Uterus (tissue), 4 donors: ENCODE data around the gene CHST1. TPM values are rescaled to one million over a fixed set of nuclear protein-coding genes. Genes with fewer than 3 reads are reported as not detected.

Experiments used
- DNase-seq, 2 donors: peaks; one replicate each; pipeline ENCODE4 v3.0.0-alpha.2; 2019 to 2020
- H3K27ac ChIP-seq, 2 donors: fragments of 200-600 bp; sonication (generic); 1 replicate in 1 of 2; 2 replicates in 1 of 2; pipeline ENCODE4 v1.5.1; 2016 to 2018
- H3K27me3 ChIP-seq, 2 donors: fragments of 200-600 bp; sonication (generic); one replicate each; pipeline ENCODE4 v1.5.1; 2018 to 2019; ENCODE audit warnings: control low read depth in 1 of 2
- H3K36me3 ChIP-seq, 2 donors: fragments of 200-600 bp; sonication (generic); one replicate each; pipeline ENCODE4 v1.5.1; 2019; ENCODE audit warnings: control low read depth in 1 of 2
- H3K4me1 ChIP-seq, 2 donors: fragments of 200-600 bp; sonication (generic); one replicate each; pipeline ENCODE4 v1.5.1; 2018 to 2019; ENCODE audit warnings: control low read depth in 1 of 2
- H3K4me3 ChIP-seq, 2 donors: fragments of 200-600 bp; sonication (generic); 1 replicate in 1 of 2; 2 replicates in 1 of 2; pipeline ENCODE4 v1.5.1; 2018 to 2019; ENCODE audit warnings: mild to moderate bottlenecking in 1 of 2
- H3K9me3 ChIP-seq, 2 donors: fragments of 200-600 bp; sonication (generic); one replicate each; pipeline ENCODE4 v1.5.1; 2019; ENCODE audit warnings: control low read depth in 1 of 2
- CTCF ChIP-seq, 4 experiments: fragments of 200-600 bp in 2 of 4; fragments of 450-650 bp in 2 of 4; sonication (generic) in 2 of 4; IDR thresholded peaks; one replicate each; pipeline ENCODE4 v1.5.1; 2016 to 2019; ENCODE audit warnings: antibody characterized with exemption in 4 of 4, mild to moderate bottlenecking in 2 of 4, moderate library complexity in 1 of 4
- POLR2A ChIP-seq, 2 donors: fragments of 450-650 bp; IDR thresholded peaks; one replicate each; pipeline ENCODE4 v1.6.1; 2016; ENCODE audit warnings: antibody characterized with exemption in 2 of 2, mild to moderate bottlenecking in 1 of 2, moderate library complexity in 1 of 2
- intact Hi-C: fragments of 100-400 bp; cut with DNase I; formaldehyde crosslinking; loops from one replicate; pipeline ENCODE4 v1.15.1; 2023; ENCODE audit warnings: low total_unique reads
- total RNA-seq, 4 donors: library from RNA; depleted of rRNA in 3 of 4; stranded (reverse); fragments of >200 nt in 3 of 4; gene quantifications; one replicate each; pipeline versions ENCODE4 v1.1.0 to v1.2.4, GENCODE V29; 2014 to 2023
- donor health status: DM: yes; HTN: yes; CAD: no.

The CHST1 gene
- total RNA-seq, 4 donors from 2014 or later: 2.4 to 7.9 (median 5.9) TPM

- Histone ChIP-seq H3K9me3 (no peaks in the 10 kb centered on the region), H3K27me3 (no peaks in the 10 kb centered on the region), H3K27ac (no peak overlapping the region), H3K4me3 (no peak overlapping the region), H3K36me3 (no peaks in the 10 kb centered on the region), H3K4me1 (peaks cover 0 to 8% of the 10 kb centered on the region in 2 donors)
- intact Hi-C loops: no loop called here
- no peak for TF ChIP-seq POLR2A (IDR thresholded peaks at IDR 0.05)
- TF ChIP-seq CTCF (IDR thresholded peaks at IDR 0.05): no peak
- DNase-seq: no peak
Measured at GRCh38 chr11:45662665-45663485, 2.5 kb downstream of the CHST1 start.

GRCh38 chr11:45662096-45662664 lies 3.2 kb downstream of the CHST1 start:
- H3K9me3 ChIP-seq: no peaks in the 10 kb centered on the region
- intact Hi-C loops: no loop called here
- no peak overlapping the region for H3K4me3 ChIP-seq
- no peaks in the 10 kb centered on the region for H3K36me3 ChIP-seq
- peaks cover 0 to 8% of the 10 kb centered on the region in 2 donors for H3K4me1 ChIP-seq
- DNase-seq: no peak
- TF ChIP-seq POLR2A (IDR thresholded peaks at IDR 0.05) (no peak), CTCF (IDR thresholded peaks at IDR 0.05) (no peak)
- no peaks in the 10 kb centered on the region for H3K27me3 ChIP-seq
- H3K27ac ChIP-seq: no peak overlapping the region

GRCh38 chr11:45661439-45662055 lies 3.9 kb downstream of the CHST1 start:
- intact Hi-C loops: no loop called here
- no peak overlapping the region for H3K27ac ChIP-seq
- H3K27me3 ChIP-seq: no peaks in the 10 kb centered on the region
- peaks cover 0 to 8% of the 10 kb centered on the region in 2 donors for H3K4me1 ChIP-seq
- no peaks in the 10 kb centered on the region for H3K36me3 ChIP-seq
- DNase-seq: no peak
- no peaks in the 10 kb centered on the region for H3K9me3 ChIP-seq
- TF ChIP-seq CTCF (IDR thresholded peaks at IDR 0.05) (no peak), POLR2A (IDR thresholded peaks at IDR 0.05) (no peak)
- no peak overlapping the region for H3K4me3 ChIP-seq

- Histone ChIP-seq H3K36me3 (no peaks in the 10 kb centered on the region), H3K27me3 (no peaks in the 10 kb centered on the region), H3K27ac (no peak overlapping the region), H3K4me3 (no peak overlapping the region), H3K9me3 (no peaks in the 10 kb centered on the region), H3K4me1 (peaks cover 0 to 8% of the 10 kb centered on the region in 2 donors)
- TF ChIP-seq CTCF (IDR thresholded peaks at IDR 0.05) (no peak), POLR2A (IDR thresholded peaks at IDR 0.05) (no peak)
- intact Hi-C loops: no loop called here
- DNase-seq: no peak
Measured at GRCh38 chr11:45660729-45661438, 4.5 kb downstream of the CHST1 start.
